IMR-90 (cell line): ENCODE results near the gene NCKIPSD. TPM values are rescaled to one million over a fixed set of nuclear protein-coding genes. Genes with fewer than 3 reads are reported as not detected.

Source experiments
- ATAC-seq: fragments of 200-7000 bp; cut with Tn5 transposase; 2 replicates; pipeline ENCODE4 v1.9.1; 2020; ENCODE audit warnings: low read depth, mild to moderate bottlenecking, moderate library complexity
- BruUV-seq: library from RNA; stranded (reverse); fragments of 400-500 nt; replicated peaks from 2 replicates; lab custom pipeline; 2021; lab: Mats Ljungman, UMichigan
- CTCF ChIA-PET: fragments of 300-600 bp; formaldehyde crosslinking; extraction: SDS; loops from one replicate; lab custom pipeline; 2021; ENCODE audit warnings: antibody characterized with exemption; lab: Yijun Ruan, JAX
- POLR2A ChIA-PET: fragments of 300-600 bp; sonication (Branson Sonifier 250); formaldehyde crosslinking; loops from one replicate; lab custom pipeline; 2022; ENCODE audit warnings: antibody characterized with exemption; ENCODE audit not compliant: unreplicated experiment; lab: Charles Lee
- DNase-seq: peaks from one replicate; pipeline ENCODE4 v3.0.0; 2013
- H2AFZ ChIP-seq: replicated peaks from 2 replicates; pipeline ENCODE3; 2013; ENCODE audit warnings: low read length, mild to moderate bottlenecking; ENCODE audit not compliant: poor library complexity
- H2AK5ac ChIP-seq: 2 replicates; pipeline ENCODE4 v1.6.1; 2013; ENCODE audit warnings: low read depth, low read length, inconsistent platforms
- H2AK9ac ChIP-seq: replicated peaks from 2 replicates; pipeline ENCODE3; 2013; ENCODE audit warnings: mild to moderate bottlenecking, low read depth, low read length, moderate library complexity; ENCODE audit not compliant: poor library complexity
- H2BK120ac ChIP-seq: 2 replicates; pipeline ENCODE4 v1.6.1; 2013; ENCODE audit warnings: low read depth, low read length, inconsistent platforms
- H2BK15ac ChIP-seq: 3 replicates; pipeline ENCODE4 v1.6.1; 2013; ENCODE audit warnings: low read depth, low read length, inconsistent platforms
- H2BK20ac ChIP-seq: 2 replicates; pipeline ENCODE4 v1.6.1; 2013; ENCODE audit warnings: low read depth, mild to moderate bottlenecking, inconsistent platforms, low read length, moderate library complexity
- H2BK5ac ChIP-seq: 2 replicates; pipeline ENCODE4 v1.6.1; 2013; ENCODE audit warnings: mild to moderate bottlenecking, low read depth, low read length, inconsistent platforms; ENCODE audit not compliant: poor library complexity, severe bottlenecking
- H3K14ac ChIP-seq: replicated peaks from 2 replicates; pipeline ENCODE4 v1.6.1; 2013; ENCODE audit warnings: low read depth, low read length, inconsistent platforms
- H3K18ac ChIP-seq: 2 replicates; pipeline ENCODE4 v1.6.1; 2013; ENCODE audit warnings: low read depth, low read length, control low read depth
- H3K23ac ChIP-seq: 2 replicates; pipeline ENCODE4 v1.6.1; 2013; ENCODE audit warnings: low read depth, low read length, inconsistent platforms
- H3K27ac ChIP-seq: 2 replicates; pipeline ENCODE4 v1.5.1; 2013; ENCODE audit warnings: mild to moderate bottlenecking, control low read depth, low read length; ENCODE audit not compliant: insufficient read depth
- H3K27me3 ChIP-seq: 2 replicates; pipeline ENCODE4 v1.6.1; 2013; ENCODE audit warnings: low read length; ENCODE audit not compliant: control insufficient read depth, insufficient read depth
- H3K36me3 ChIP-seq: 2 replicates; pipeline ENCODE4 v1.6.1; 2013; ENCODE audit warnings: low read length, mixed read lengths; ENCODE audit not compliant: control insufficient read depth, insufficient read depth
- H3K4ac ChIP-seq: 2 replicates; pipeline ENCODE4 v1.6.1; 2013; ENCODE audit warnings: low read depth, low read length, inconsistent platforms
- H3K4me1 ChIP-seq: 2 replicates; pipeline ENCODE4 v1.6.1; 2013; ENCODE audit warnings: low read length, mixed read lengths; ENCODE audit not compliant: control insufficient read depth, insufficient read depth
- H3K4me2 ChIP-seq: 2 replicates; pipeline ENCODE4 v1.6.1; 2013; ENCODE audit warnings: low read depth, mild to moderate bottlenecking, control low read depth, low read length, moderate library complexity
- H3K4me3 ChIP-seq: 2 replicates; pipeline ENCODE4 v1.5.1; 2013; ENCODE audit warnings: low read depth, mild to moderate bottlenecking, control low read depth, low read length, moderate library complexity; ENCODE audit not compliant: insufficient read depth
- H3K56ac ChIP-seq: 2 replicates; pipeline ENCODE4 v1.6.1; 2013; ENCODE audit warnings: low read length, inconsistent platforms; ENCODE audit not compliant: insufficient read depth; ENCODE audit errors: extremely low read depth
- H3K79me1 ChIP-seq, 2 experiments: 2 replicates each; pipeline ENCODE4 v1.6.1; 2013; ENCODE audit warnings: low read length in 2 of 2, inconsistent platforms in 1 of 2, low read depth in 1 of 2
- H3K9ac ChIP-seq: 2 replicates; pipeline ENCODE4 v1.6.1; 2013; ENCODE audit warnings: low read depth, low read length, control low read depth
- H3K9me1 ChIP-seq: 2 replicates; pipeline ENCODE4 v1.6.1; 2013; ENCODE audit warnings: low read length, inconsistent platforms; ENCODE audit not compliant: insufficient read depth
- H3K9me3 ChIP-seq: 2 replicates; pipeline ENCODE4 v1.6.1; 2013; ENCODE audit warnings: low read length; ENCODE audit not compliant: control insufficient read depth, insufficient read depth
- H4K20me1 ChIP-seq: 2 replicates; pipeline ENCODE4 v1.6.1; 2013; ENCODE audit warnings: low read length, inconsistent platforms; ENCODE audit not compliant: insufficient read depth
- H4K5ac ChIP-seq: 2 replicates; pipeline ENCODE4 v1.6.1; 2013; ENCODE audit warnings: mild to moderate bottlenecking, low read depth, low read length, control low read depth
- H4K8ac ChIP-seq, 2 experiments: 2 replicates each; pipeline ENCODE4 v1.6.1; 2013; ENCODE audit warnings: low read depth in 2 of 2, low read length in 2 of 2, control low read depth in 1 of 2, inconsistent platforms in 1 of 2
- H4K91ac ChIP-seq: 2 replicates; pipeline ENCODE4 v1.6.1; 2013; ENCODE audit warnings: low read depth, low read length, inconsistent platforms; ENCODE audit not compliant: insufficient read depth
- BHLHE40 ChIP-seq: fragments of 150-350 bp; IDR thresholded peaks from 2 replicates; pipeline ENCODE4 v1.6.1; 2016; ENCODE audit warnings: mild to moderate bottlenecking, low read depth, low read length
- CEBPB ChIP-seq: IDR thresholded peaks from 2 replicates; pipeline ENCODE4 v1.6.1; 2012; ENCODE audit warnings: low read depth, low read length, improper control_type of control experiment
- CHD1 ChIP-seq: IDR thresholded peaks from 2 replicates; pipeline ENCODE4 v1.6.1; 2012; ENCODE audit warnings: low read depth, low read length, improper control_type of control experiment
- FOS ChIP-seq: fragments of 150-350 bp; IDR thresholded peaks from 2 replicates; pipeline ENCODE4 v1.6.1; 2016; ENCODE audit warnings: low read depth, low read length
- MAFK ChIP-seq: IDR thresholded peaks from 2 replicates; pipeline ENCODE4 v1.6.1; 2012; ENCODE audit warnings: low read depth, low read length, improper control_type of control experiment
- MAZ ChIP-seq: IDR thresholded peaks from 2 replicates; pipeline ENCODE4 v1.6.1; 2012; ENCODE audit warnings: low read depth, mild to moderate bottlenecking, low read length, improper control_type of control experiment, moderate library complexity, borderline replicate concordance
- MXI1 ChIP-seq: IDR thresholded peaks from 2 replicates; pipeline ENCODE4 v1.6.1; 2012; ENCODE audit warnings: low read depth, mild to moderate bottlenecking, low read length, moderate library complexity, borderline replicate concordance
- NFE2L2 ChIP-seq: fragments of 150-350 bp; IDR thresholded peaks from 2 replicates; pipeline ENCODE4 v1.6.1; 2016; ENCODE audit warnings: low read depth, mild to moderate bottlenecking, low read length
- POLR2A ChIP-seq: IDR thresholded peaks from 2 replicates; pipeline ENCODE4 v1.6.1; 2012; ENCODE audit warnings: mild to moderate bottlenecking, low read depth, low read length
- RAD21 ChIP-seq: IDR thresholded peaks from 2 replicates; pipeline ENCODE4 v1.6.1; 2012; ENCODE audit warnings: low read length, improper control_type of control experiment
- RCOR1 ChIP-seq: IDR thresholded peaks from 2 replicates; pipeline ENCODE4 v1.6.1; 2012; ENCODE audit warnings: mild to moderate bottlenecking, low read length, improper control_type of control experiment; ENCODE audit not compliant: insufficient replicate concordance
- RFX5 ChIP-seq: IDR thresholded peaks from 2 replicates; pipeline ENCODE4 v1.8.0; 2012; ENCODE audit warnings: low read depth, mild to moderate bottlenecking, low read length, moderate library complexity
- SMC3 ChIP-seq: fragments of 150-350 bp; IDR thresholded peaks from 2 replicates; pipeline ENCODE4 v1.6.1; 2016; ENCODE audit warnings: low read depth, mild to moderate bottlenecking, antibody characterized with exemption, low read length, moderate library complexity
- WGBS, 2 experiments: methylation state at CpG; one replicate each; pipeline versions ENCODE4 v1.1.5 to v1.1.7; 2013; ENCODE audit warnings: missing lambda C conversion rate in 2 of 2; ENCODE audit not compliant: insufficient read length in 1 of 2; ENCODE audit errors: extremely low coverage in 2 of 2; 5-methylcytosine and 5-hydroxymethylcytosine counted together
- dilution Hi-C: fragments of 300-500 bp; cut with HindIII; formaldehyde crosslinking; loops from one replicate; pipeline ENCODE4 v1.14.3; 2018; ENCODE audit warnings: low sequenced_read_pairs; ENCODE audit not compliant: unreplicated experiment
- in situ Hi-C: fragments of 300-500 bp; cut with MboI; formaldehyde crosslinking; loops from 3 replicates; pipeline ENCODE4 v1.14.3; 2019; ENCODE audit warnings: low sequenced_read_pairs, inconsistent platforms, mixed read lengths
- intact Hi-C: fragments of 100-400 bp; cut with micrococcal nuclease; formaldehyde crosslinking; loops from 2 replicates; pipeline ENCODE4 v1.10.0; 2022
- polyA plus RNA-seq, 3 experiments: library from polyadenylated mRNA; depleted of rRNA; stranded (reverse); fragments of >200 nt; gene quantifications; 2 replicates each; pipeline ENCODE4 v1.2.3, GENCODE V29; 2012; ENCODE audit warnings: low replicate concordance in 1 of 3
- total RNA-seq: library from RNA; depleted of rRNA; stranded (reverse); fragments of >200 nt; gene quantifications from 2 replicates; pipeline ENCODE4 v1.2.3, GENCODE V29; 2012
- TF ChIP-seq, protein P1 (sequence below): fragments of 150-350 bp; IDR thresholded peaks from 2 replicates; pipeline ENCODE4 v1.6.1; 2016; ENCODE audit warnings: low read depth, mild to moderate bottlenecking, low read length, moderate library complexity, borderline replicate concordance
- TF ChIP-seq, protein P2 (sequence below): fragments of 150-350 bp; IDR thresholded peaks from 2 replicates; pipeline ENCODE4 v1.6.1; 2017; ENCODE audit warnings: mild to moderate bottlenecking, antibody characterized with exemption, low read length, low read depth
- TF ChIP-seq, protein P3 (sequence below): conservative IDR thresholded peaks from 2 replicates; pipeline ENCODE4 v1.5.1; 2012; ENCODE audit warnings: mild to moderate bottlenecking, low read depth, low read length, improper control_type of control experiment

NCKIPSD gene
- total and polyA plus RNA-seq, 2 of the 4 experiments (the other 2 are of a cell fraction): 21.0 to 38.3 TPM

DNA sequence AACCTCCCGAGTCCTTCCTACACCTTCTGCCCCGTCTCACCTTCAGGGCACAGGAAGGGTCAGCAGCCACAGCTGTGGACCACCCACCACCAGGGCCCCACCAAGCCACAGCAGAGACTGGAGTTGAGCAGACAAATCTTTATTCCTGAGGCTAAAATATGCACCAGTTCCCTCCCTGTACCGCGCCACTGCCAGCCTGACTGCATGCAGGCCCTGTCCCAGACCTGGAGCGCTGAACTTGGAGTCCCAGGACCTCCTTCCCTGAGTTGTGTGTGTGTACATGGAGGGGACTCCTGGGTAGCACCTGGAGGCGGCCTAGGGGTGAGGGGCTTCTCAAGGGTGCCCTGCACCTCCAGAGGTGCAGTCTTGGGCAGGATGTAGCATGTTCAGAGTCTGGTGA, 60.1 kb downstream of the NCKIPSD start:
- ChIA-PET POLR2A (no interaction called here), CTCF (no interaction called here)
- Histone ChIP-seq H2BK5ac (no peak overlapping the region), H2BK15ac (no peak overlapping the region), H4K91ac (no peak overlapping the region), H3K9me1 (0 out of 2 replicates have a peak, but pooled peaks cover 4% of the 10 kb centered on the region), H4K8ac (no peak overlapping the region), H3K56ac (no peak overlapping the region), H3K23ac (no peak overlapping the region), H3K27ac (no peak overlapping the region), H4K5ac (no peak overlapping the region), H3K4me3 (no peak overlapping the region), H4K20me1 (peaks cover 12% of the 10 kb centered on the region; the same call in 1 of the 2 replicates), H3K4ac (no peak overlapping the region), H3K9me3 (no peaks in the 10 kb centered on the region), H2AFZ (no peak overlapping the region), H3K79me1 (peaks cover 0 to 12% of the 10 kb centered on the region in 2 experiments), H3K18ac (no peak overlapping the region), H3K9ac (no peak overlapping the region), H2BK120ac (no peak overlapping the region), H3K4me2 (no peak overlapping the region), H2BK20ac (no peak overlapping the region), H3K27me3 (no peaks in the 10 kb centered on the region), H3K4me1 (no peaks in the 10 kb centered on the region), H3K36me3 (peaks cover 72% of the 10 kb centered on the region), H3K14ac (no peak overlapping the region), H2AK9ac (no peak overlapping the region), H2AK5ac (no peak overlapping the region)
- dilution Hi-C loops: no loop called here
- no peak for DNase-seq
- in situ Hi-C loops: no loop called here
- no TSS peak for BruUV-seq
- intact Hi-C loops: no loop called here
- TF ChIP-seq POLR2A (no peak), MXI1 (no peak), NFE2L2 (no peak), MAFK (no peak), RAD21 (no peak), SMC3 (no peak), CEBPB (no peak), MAZ (no peak), RCOR1 (no peak), FOS (no peak), BHLHE40 (no peak), CHD1 (no peak), RFX5 (no peak)
- TF ChIP-seq, protein P1, sequence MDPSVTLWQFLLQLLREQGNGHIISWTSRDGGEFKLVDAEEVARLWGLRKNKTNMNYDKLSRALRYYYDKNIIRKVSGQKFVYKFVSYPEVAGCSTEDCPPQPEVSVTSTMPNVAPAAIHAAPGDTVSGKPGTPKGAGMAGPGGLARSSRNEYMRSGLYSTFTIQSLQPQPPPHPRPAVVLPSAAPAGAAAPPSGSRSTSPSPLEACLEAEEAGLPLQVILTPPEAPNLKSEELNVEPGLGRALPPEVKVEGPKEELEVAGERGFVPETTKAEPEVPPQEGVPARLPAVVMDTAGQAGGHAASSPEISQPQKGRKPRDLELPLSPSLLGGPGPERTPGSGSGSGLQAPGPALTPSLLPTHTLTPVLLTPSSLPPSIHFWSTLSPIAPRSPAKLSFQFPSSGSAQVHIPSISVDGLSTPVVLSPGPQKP: no peak
- TF ChIP-seq, protein P2, sequence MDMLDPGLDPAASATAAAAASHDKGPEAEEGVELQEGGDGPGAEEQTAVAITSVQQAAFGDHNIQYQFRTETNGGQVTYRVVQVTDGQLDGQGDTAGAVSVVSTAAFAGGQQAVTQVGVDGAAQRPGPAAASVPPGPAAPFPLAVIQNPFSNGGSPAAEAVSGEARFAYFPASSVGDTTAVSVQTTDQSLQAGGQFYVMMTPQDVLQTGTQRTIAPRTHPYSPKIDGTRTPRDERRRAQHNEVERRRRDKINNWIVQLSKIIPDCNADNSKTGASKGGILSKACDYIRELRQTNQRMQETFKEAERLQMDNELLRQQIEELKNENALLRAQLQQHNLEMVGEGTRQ: no peak
- TF ChIP-seq, protein P3, sequence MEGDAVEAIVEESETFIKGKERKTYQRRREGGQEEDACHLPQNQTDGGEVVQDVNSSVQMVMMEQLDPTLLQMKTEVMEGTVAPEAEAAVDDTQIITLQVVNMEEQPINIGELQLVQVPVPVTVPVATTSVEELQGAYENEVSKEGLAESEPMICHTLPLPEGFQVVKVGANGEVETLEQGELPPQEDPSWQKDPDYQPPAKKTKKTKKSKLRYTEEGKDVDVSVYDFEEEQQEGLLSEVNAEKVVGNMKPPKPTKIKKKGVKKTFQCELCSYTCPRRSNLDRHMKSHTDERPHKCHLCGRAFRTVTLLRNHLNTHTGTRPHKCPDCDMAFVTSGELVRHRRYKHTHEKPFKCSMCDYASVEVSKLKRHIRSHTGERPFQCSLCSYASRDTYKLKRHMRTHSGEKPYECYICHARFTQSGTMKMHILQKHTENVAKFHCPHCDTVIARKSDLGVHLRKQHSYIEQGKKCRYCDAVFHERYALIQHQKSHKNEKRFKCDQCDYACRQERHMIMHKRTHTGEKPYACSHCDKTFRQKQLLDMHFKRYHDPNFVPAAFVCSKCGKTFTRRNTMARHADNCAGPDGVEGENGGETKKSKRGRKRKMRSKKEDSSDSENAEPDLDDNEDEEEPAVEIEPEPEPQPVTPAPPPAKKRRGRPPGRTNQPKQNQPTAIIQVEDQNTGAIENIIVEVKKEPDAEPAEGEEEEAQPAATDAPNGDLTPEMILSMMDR: no peak
- WGBS, 2 experiments: no CpG with 5 or more reads among the region's 6 CpGs
- ATAC-seq: no peak
